Measurements from ENCODE around the gene RPGRIP1. TPM values are rescaled to one million over a fixed set of nuclear protein-coding genes. Genes with fewer than 3 reads are reported as not detected.
"Not testable (repeated sequence)": the region's sequence is repeated elsewhere in the genome, so short reads cannot be mapped to it uniquely, and the experiment has no call there.

The RPGRIP1 gene
- total RNA-seq, 1 donor from 2014 or later = 0.47 TPM

DNA sequence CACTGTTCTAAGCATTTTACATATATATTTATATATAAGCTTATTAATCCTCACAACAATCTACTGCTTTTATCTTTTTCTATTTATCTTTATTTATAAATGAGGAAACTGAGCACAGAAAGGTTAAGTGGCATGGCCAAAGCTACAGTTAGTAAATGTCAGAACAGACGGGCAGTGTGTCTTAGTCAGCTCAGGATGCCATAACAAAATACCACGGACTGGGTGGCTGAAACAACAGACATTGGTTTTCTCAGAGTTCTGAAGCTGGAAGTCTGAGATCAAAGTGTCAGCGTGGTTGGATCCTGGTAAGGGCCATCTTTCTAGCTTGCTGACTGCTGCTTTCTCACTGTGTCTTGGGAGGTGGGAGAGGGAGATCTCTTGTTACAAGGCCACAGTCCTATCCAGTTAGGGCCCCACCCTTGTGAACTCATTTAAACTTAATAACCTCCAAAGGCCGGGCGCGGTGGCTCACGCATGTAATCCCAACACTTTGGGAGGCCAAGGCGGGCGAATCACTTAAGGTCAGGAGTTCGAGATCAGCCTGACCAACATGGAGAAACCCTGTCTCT, 19.8 kb downstream of the RPGRIP1 start:
- Histone ChIP-seq H3K27me3 (peaks cover 18% of the 10 kb centered on the region), H3F3A (ENCODE audit: low read depth) (peaks cover 5% of the 10 kb centered on the region), H3K9ac (no peak overlapping the region), H4K20me1 (ENCODE audit: low read depth) (no peaks in the 10 kb centered on the region), H3K9me3 (ENCODE audit: low read depth) (no peaks in the 10 kb centered on the region), H3K79me2 (ENCODE audit: low read depth) (no peaks in the 10 kb centered on the region), H2AFZ (replicated peaks) (no peak overlapping the region), H3K4me2 (no peak overlapping the region), H3K4me3 (no peak overlapping the region), H3K36me3 (no peaks in the 10 kb centered on the region), H3K27ac (no peak overlapping the region), H3K4me1 (peaks cover 9% of the 10 kb centered on the region)
- H3K27me3 Mint-ChIP-seq (ENCODE audit: insufficient read depth, low read depth) = peaks cover 9% of the 10 kb centered on the region
- TF ChIP-seq EZH2 (IDR thresholded peaks at IDR 0.05) = no peak
- TF ChIP-seq, protein P1, sequence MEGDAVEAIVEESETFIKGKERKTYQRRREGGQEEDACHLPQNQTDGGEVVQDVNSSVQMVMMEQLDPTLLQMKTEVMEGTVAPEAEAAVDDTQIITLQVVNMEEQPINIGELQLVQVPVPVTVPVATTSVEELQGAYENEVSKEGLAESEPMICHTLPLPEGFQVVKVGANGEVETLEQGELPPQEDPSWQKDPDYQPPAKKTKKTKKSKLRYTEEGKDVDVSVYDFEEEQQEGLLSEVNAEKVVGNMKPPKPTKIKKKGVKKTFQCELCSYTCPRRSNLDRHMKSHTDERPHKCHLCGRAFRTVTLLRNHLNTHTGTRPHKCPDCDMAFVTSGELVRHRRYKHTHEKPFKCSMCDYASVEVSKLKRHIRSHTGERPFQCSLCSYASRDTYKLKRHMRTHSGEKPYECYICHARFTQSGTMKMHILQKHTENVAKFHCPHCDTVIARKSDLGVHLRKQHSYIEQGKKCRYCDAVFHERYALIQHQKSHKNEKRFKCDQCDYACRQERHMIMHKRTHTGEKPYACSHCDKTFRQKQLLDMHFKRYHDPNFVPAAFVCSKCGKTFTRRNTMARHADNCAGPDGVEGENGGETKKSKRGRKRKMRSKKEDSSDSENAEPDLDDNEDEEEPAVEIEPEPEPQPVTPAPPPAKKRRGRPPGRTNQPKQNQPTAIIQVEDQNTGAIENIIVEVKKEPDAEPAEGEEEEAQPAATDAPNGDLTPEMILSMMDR (IDR thresholded peaks at IDR 0.05) = no peak
- TF ChIP-seq EZH2phosphoT487 (IDR thresholded peaks at IDR 0.05) = no peak
- peaks cover 1% of the 10 kb centered on the region for H3K9me3 Mint-ChIP-seq
- no peak overlapping the region for H3K4me3 Mint-ChIP-seq
- DNase-seq (ENCODE audit: low spot score) = no peak
- H3K4me1 Mint-ChIP-seq = peaks cover 9% of the 10 kb centered on the region
- no peak overlapping the region for H3K27ac Mint-ChIP-seq
- H3K36me3 Mint-ChIP-seq = no peaks in the 10 kb centered on the region

DNA sequence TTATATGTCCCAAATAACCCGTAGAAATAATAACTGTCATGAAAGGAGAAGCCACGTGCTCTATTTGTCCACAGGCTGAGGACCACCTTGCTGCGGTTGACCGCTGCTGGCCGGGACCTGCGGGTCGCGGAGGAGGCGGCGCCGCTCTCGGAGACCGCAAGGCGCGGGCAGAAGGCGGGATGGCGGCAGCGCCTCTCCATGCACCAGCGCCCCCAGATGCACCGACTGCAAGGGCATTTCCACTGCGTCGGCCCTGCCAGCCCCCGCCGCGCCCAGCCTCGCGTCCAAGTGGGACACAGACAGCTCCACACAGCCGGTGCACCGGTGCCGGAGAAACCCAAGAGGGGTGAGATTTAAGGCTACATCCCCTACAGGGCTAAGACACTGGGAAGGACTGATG, 21.0 kb downstream of the RPGRIP1 start:
- H3K27me3 ChIP-seq = peaks cover 18% of the 10 kb centered on the region
- Mint-ChIP-seq H3K9me3 (peaks cover 1% of the 10 kb centered on the region), H3K27me3 (ENCODE audit: insufficient read depth, low read depth) (peaks cover 9% of the 10 kb centered on the region), H3K36me3 (no peaks in the 10 kb centered on the region), H3K4me1 (peaks cover 9% of the 10 kb centered on the region), H3K4me3 (peak overlapping the region; percentile 72), H3K27ac (no peak overlapping the region)
- H3K36me3 ChIP-seq = no peaks in the 10 kb centered on the region
- DNase-seq (ENCODE audit: low spot score) = peak; percentile 77
- peaks cover 9% of the 10 kb centered on the region for H3K4me1 ChIP-seq
- no peaks in the 10 kb centered on the region for H3K79me2 ChIP-seq (ENCODE audit: low read depth)
- H3K4me3 ChIP-seq = peak overlapping the region; percentile 44
- no peaks in the 10 kb centered on the region for H3K9me3 ChIP-seq (ENCODE audit: low read depth)
- H3K9ac ChIP-seq = no peak overlapping the region
- peak overlapping the region; percentile 99 for H2AFZ ChIP-seq (replicated peaks)
- no peak overlapping the region for H3K27ac ChIP-seq
- peaks cover 5% of the 10 kb centered on the region for H3F3A ChIP-seq (ENCODE audit: low read depth)
- H4K20me1 ChIP-seq (ENCODE audit: low read depth) = no peaks in the 10 kb centered on the region
- no peak for TF ChIP-seq EZH2phosphoT487 (IDR thresholded peaks at IDR 0.05)
- TF ChIP-seq, protein P1 (IDR thresholded peaks at IDR 0.05) = peak; percentile 26
- H3K4me2 ChIP-seq = peak overlapping the region; percentile 72

DNA sequence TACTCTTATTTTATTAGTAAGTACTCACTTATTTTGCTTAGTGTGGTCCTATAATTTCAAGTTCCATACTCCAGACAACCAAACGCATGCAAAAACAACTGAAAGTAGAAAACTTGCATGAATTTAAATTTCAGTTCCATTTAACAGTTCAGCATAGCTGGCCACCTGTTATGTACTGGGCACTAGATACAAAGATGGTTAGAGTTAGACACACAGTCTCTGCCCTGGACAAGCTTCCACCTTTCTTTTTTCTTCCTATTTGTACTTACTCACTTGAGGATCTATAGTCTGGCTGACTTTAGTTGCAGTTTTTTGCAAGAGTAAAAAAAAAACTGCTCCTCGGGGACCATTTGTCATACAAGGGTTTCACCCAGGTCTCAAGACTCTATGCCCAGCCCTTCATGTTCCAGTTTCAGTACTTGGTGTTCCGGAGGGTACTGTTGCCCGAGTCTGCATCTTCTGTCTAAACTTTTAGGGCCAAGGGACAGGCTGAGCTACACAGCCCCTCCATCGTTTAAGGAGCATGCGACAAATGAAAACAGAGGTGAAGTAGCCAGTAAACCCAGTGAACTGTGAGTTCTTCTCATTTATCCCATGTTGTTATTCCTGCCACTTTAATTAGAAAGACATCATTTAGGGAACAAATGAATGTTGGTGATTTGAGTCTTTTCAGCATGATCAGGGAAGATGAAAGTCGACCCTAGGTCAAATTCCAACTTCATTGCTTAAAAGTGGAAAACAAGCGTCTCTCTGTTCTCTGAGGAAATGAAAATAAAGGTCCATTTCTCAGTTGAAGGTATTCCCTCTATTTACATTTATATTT, 22.3 kb downstream of the RPGRIP1 start:
- no peaks in the 10 kb centered on the region for H3K36me3 ChIP-seq
- Mint-ChIP-seq H3K36me3 (no peaks in the 10 kb centered on the region), H3K27ac (no peak overlapping the region), H3K4me1 (peaks cover 13% of the 10 kb centered on the region), H3K27me3 (ENCODE audit: insufficient read depth, low read depth) (peaks cover 9% of the 10 kb centered on the region), H3K9me3 (peaks cover 1% of the 10 kb centered on the region), H3K4me3 (no peak overlapping the region)
- no peak overlapping the region for H2AFZ ChIP-seq (replicated peaks)
- no peak overlapping the region for H3K9ac ChIP-seq
- no peaks in the 10 kb centered on the region for H3K9me3 ChIP-seq (ENCODE audit: low read depth)
- H4K20me1 ChIP-seq (ENCODE audit: low read depth) = no peaks in the 10 kb centered on the region
- DNase-seq (ENCODE audit: low spot score) = no peak
- peaks cover 11% of the 10 kb centered on the region for H3K4me1 ChIP-seq
- no peak overlapping the region for H3K4me3 ChIP-seq
- TF ChIP-seq EZH2 (IDR thresholded peaks at IDR 0.05) (no peak), EZH2phosphoT487 (IDR thresholded peaks at IDR 0.05) (no peak)
- TF ChIP-seq, protein P1 (IDR thresholded peaks at IDR 0.05) = no peak
- no peak overlapping the region for H3K27ac ChIP-seq
- H3F3A ChIP-seq (ENCODE audit: low read depth) = peaks cover 8% of the 10 kb centered on the region
- no peaks in the 10 kb centered on the region for H3K79me2 ChIP-seq (ENCODE audit: low read depth)
- peaks cover 18% of the 10 kb centered on the region for H3K27me3 ChIP-seq
- no peak overlapping the region for H3K4me2 ChIP-seq

DNA sequence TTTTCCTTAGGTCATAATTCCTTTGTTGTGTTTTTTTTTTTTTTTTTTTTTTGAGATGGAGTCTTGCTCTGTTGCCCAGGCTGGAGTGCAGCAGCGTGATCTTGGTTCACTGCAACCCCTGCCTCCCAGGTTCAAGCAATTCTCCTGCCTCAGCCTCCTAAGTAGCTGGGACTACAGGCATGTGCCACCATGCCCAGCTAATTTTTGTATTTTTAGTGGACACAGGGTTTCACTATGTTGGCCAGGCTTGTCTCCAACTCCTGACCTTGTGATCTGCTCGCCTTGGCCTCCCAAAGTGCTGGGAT, 22.9 kb downstream of the RPGRIP1 start:
- not testable (repeated sequence) for H3K79me2 ChIP-seq (ENCODE audit: low read depth); H3K9me3 Mint-ChIP-seq; H3K27ac ChIP-seq; H4K20me1 ChIP-seq (ENCODE audit: low read depth); H3K4me3 Mint-ChIP-seq; H3K9ac ChIP-seq; H2AFZ ChIP-seq (replicated peaks); H3K4me2 ChIP-seq; DNase-seq (ENCODE audit: low spot score); H3K9me3 ChIP-seq (ENCODE audit: low read depth); H3K27ac Mint-ChIP-seq; H3K4me3 ChIP-seq; H3K36me3 Mint-ChIP-seq; H3K36me3 ChIP-seq
- H3K27me3 ChIP-seq = peaks cover 18% of the 10 kb centered on the region
- peaks cover 12% of the 10 kb centered on the region for H3K27me3 Mint-ChIP-seq (ENCODE audit: insufficient read depth, low read depth)
- H3K4me1 Mint-ChIP-seq = peaks cover 17% of the 10 kb centered on the region
- peaks cover 17% of the 10 kb centered on the region for H3K4me1 ChIP-seq
- peaks cover 13% of the 10 kb centered on the region for H3F3A ChIP-seq (ENCODE audit: low read depth)

Measured in neural progenitor cell (in vitro differentiated cells).